Measurements from ENCODE around the gene UCN2. TPM values are rescaled to one million over a fixed set of nuclear protein-coding genes. Genes with fewer than 3 reads are reported as not detected.
A peak's percentile ranks its signal among the peaks of the same experiment; 100 is the strongest.

Gene UCN2
- total and polyA plus RNA-seq, 2 donors (not counting 3 experiments of a cell fraction or from before 2014, with no cell fraction given), result 0.11 TPM; not detected in 1

GRCh38 chr3:48556796-48557626 is 6.6 kb downstream of the UCN2 start, which contains the start of gene PFKFB4:
TSS of gene PFKFB4 (minus strand) at chr3:48556803. CDS start at chr3:48556777, 26 bp downstream.
- peaks cover 12% of the 10 kb centered on the region for H3K4me1 ChIP-seq (ENCODE audit: control insufficient read depth, extremely low read depth, insufficient read depth, low read length)
- no peak within 1 kb of the TSS for H3K27ac ChIP-seq (ENCODE audit: insufficient read depth, low read depth, low read length)
- H3K9me3 ChIP-seq (replicated peaks; ENCODE audit: control insufficient read depth, insufficient read depth, low read length), result no peaks in the 10 kb centered on the region
- no peaks in the 10 kb centered on the region for H4K20me1 ChIP-seq (replicated peaks; ENCODE audit: control insufficient read depth, extremely low read depth, insufficient read depth, low read length)
- POLR2A ChIA-PET, result interaction anchor here (0.9 kb wide), 1 partner anchor 106 kb away, joined by 3 read pairs; no protein-coding TSS in a partner anchor
- CTCF ChIA-PET, result interaction anchor here (0.7 to 6.8 kb wide), 11 partner anchors 8 to 156 kb away, joined by 3 to 38 read pairs (median 6); partner anchors contain the start of genes SLC26A6 and UQCRC1
- peak; percentile 99 for DNase-seq (ENCODE audit: low read depth, low spot score)
- BruUV-seq (replicated peaks), result no TSS peak
- peak within 1 kb of the TSS; percentile 74 for H3K4me2 ChIP-seq (ENCODE audit: insufficient read depth, low read length)
- peak within 1 kb of the TSS; percentile 43 to 63 (median 53) for H3K4me3 ChIP-seq (replicated peaks in 1 of 3; ENCODE audit: insufficient read depth in 1 of 3, low read depth in 1 of 3, low read length in 3 of 3)
- no peaks in the 10 kb centered on the region for H3K36me3 ChIP-seq (ENCODE audit: control insufficient read depth in 2 of 2, extremely low read depth in 1 of 2, insufficient read depth in 2 of 2, low read length in 2 of 2)
- dilution Hi-C loops (cut with MboI; ENCODE audit: extremely low pct_ligation_motif_present, low sequenced_read_pairs) (no loop called here), intact Hi-C loops (cut with micrococcal nuclease) (loop anchor here (2.0 kb wide), 2 partner anchors 52 kb away; partner anchors contain the start of genes SHISA5 and UQCRC1)
- no peaks in the 10 kb centered on the region for H3K27me3 ChIP-seq (ENCODE audit: control insufficient read depth in 2 of 2, insufficient read depth in 2 of 2, low read length in 2 of 2)
- peak within 1 kb of the TSS; percentile 89 for H2AFZ ChIP-seq (ENCODE audit: low read depth, low read length)
- TF ChIP-seq MAX (IDR thresholded peaks at IDR 0.05; ENCODE audit: insufficient read depth, insufficient read length) (no peak), GATA2 (IDR thresholded peaks at IDR 0.05; ENCODE audit: insufficient read depth, insufficient read length, low read depth, low read length) (no peak), POLR2AphosphoS5 (IDR thresholded peaks at IDR 0.05; ENCODE audit: insufficient read depth, low read depth, low read length) (no peak), FOS (IDR thresholded peaks at IDR 0.05; ENCODE audit: borderline replicate concordance, insufficient read depth, low read length) (no peak), MYC (IDR thresholded peaks at IDR 0.05; ENCODE audit: low read depth, low read length) (no peak), CTCF (IDR thresholded peaks at IDR 0.05; ENCODE audit: extremely low read depth in 1 of 2, insufficient read depth in 1 of 2, low read depth in 1 of 2, low read length in 2 of 2) (no peak), POLR2A (IDR thresholded peaks at IDR 0.05; ENCODE audit: low read depth, low read length) (no peak), JUN (IDR thresholded peaks at IDR 0.05; ENCODE audit: borderline replicate concordance, insufficient read depth, insufficient read length, low read depth) (no peak), EZH2 (IDR thresholded peaks at IDR 0.05; ENCODE audit: borderline replicate concordance, low read depth, low read length, severe bottlenecking) (no peak)
- peak; percentile 100 for FAIRE-seq
- no peaks in the 10 kb centered on the region for H3K79me2 ChIP-seq (ENCODE audit: control insufficient read depth, insufficient read depth, low read length)
- no peaks in the 10 kb centered on the region for H3K9me1 ChIP-seq (replicated peaks; ENCODE audit: control insufficient read depth, extremely low read depth, insufficient read depth, low read length)
- H3K9ac ChIP-seq (replicated peaks; ENCODE audit: extremely low read depth, insufficient read depth, low read length), result no peak within 1 kb of the TSS
